Activated CD8-positive, alpha-beta memory T cell treated with anti-CD3 and anti-CD28 coated beads for 1 hour (primary cell): ENCODE results near the gene AIF1L.

ENCODE experiments used
- DNase-seq, 2 donors: peaks; one replicate each; pipeline ENCODE4 v3.0.0-alpha.2; 2020; ENCODE audit warnings: low read depth in 1 of 2; ENCODE audit errors: extremely low read depth in 1 of 2

AIF1L gene

GRCh38 chr9:131076347-131077195, 19.8 kb upstream of the AIF1L start:
- no peak for DNase-seq

GRCh38 chr9:131078427-131079366, 17.6 kb upstream of the AIF1L start:
- DNase-seq, result no peak

- no peak for DNase-seq
These were observed 15.7 kb upstream of the AIF1L start for GRCh38 chr9:131080589-131080988.

GRCh38 chr9:131081868-131082267, 14.5 kb upstream of the AIF1L start:
- DNase-seq, result no peak

- no peak for DNase-seq
These were observed 13.4 kb upstream of the AIF1L start for GRCh38 chr9:131082774-131083512.

- DNase-seq, result no peak
These were observed 11.5 kb upstream of the AIF1L start for GRCh38 chr9:131084661-131085369.

- DNase-seq, result no peak
These were observed 10.8 kb upstream of the AIF1L start for GRCh38 chr9:131085370-131086122.

GRCh38 chr9:131087354-131087893, 8.9 kb upstream of the AIF1L start:
- DNase-seq, result no peak

GRCh38 chr9:131090025-131090787, 6.1 kb upstream of the AIF1L start:
- DNase-seq, result no peak

- no peak for DNase-seq
These were observed 4.9 kb upstream of the AIF1L start for GRCh38 chr9:131091352-131091992.

GRCh38 chr9:131092030-131092429, 4.3 kb upstream of the AIF1L start:
- no peak for DNase-seq

- DNase-seq, result no peak
These were observed 3.5 kb upstream of the AIF1L start for GRCh38 chr9:131092548-131093440.

GRCh38 chr9:131094015-131094414, 2.3 kb upstream of the AIF1L start:
- DNase-seq, result no peak

GRCh38 chr9:131094622-131095021, 1.7 kb upstream of the AIF1L start:
- no peak for DNase-seq

- DNase-seq, result no peak
These were observed 564 bp upstream of the AIF1L start for GRCh38 chr9:131095666-131096268.

- DNase-seq, result no peak
These were observed 1.0 kb downstream of the AIF1L start for GRCh38 chr9:131097126-131097947.
